GM13976 (cell line): ENCODE measurements around the gene SMAD5.

Experiments
- DNase-seq: peaks from one replicate; pipeline ENCODE4 v3.0.0; 2012; ENCODE audit warnings: low spot score
- in situ Hi-C: fragments of 300-500 bp; cut with MboI; formaldehyde crosslinking; loops from one replicate; pipeline ENCODE4 v1.12.0; 2022; ENCODE audit warnings: low sequenced_read_pairs, mixed read lengths, inconsistent platforms; ENCODE audit not compliant: unreplicated experiment
- TF ChIP-seq, protein P1 (sequence below): IDR thresholded peaks from 2 replicates; pipeline ENCODE4 v1.5.1; 2012; ENCODE audit warnings: borderline replicate concordance, mild to moderate bottlenecking; ENCODE audit not compliant: insufficient read depth; ENCODE audit errors: extremely low read depth, missing control alignments, control extremely low read depth

Gene SMAD5

DNA sequence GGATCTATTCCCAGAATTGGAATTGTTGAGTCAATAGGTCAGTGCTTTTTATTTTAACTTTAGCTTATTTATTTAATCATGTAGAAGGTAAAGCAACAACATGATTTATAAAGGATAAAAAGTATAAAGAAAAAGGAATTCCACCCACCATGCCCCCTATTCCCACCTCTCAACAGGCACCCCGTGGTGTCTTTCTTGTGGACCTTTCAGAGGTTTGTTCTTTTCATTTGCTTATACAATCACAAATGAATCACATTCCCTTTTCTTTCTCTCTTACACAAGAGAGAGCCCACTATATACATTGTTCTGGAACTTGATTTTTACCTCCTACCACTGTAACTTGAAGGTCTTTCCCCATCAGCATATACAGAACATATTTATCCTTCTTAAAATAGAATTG is 97.5 kb downstream of the SMAD5 start:
- TF ChIP-seq, protein P1, sequence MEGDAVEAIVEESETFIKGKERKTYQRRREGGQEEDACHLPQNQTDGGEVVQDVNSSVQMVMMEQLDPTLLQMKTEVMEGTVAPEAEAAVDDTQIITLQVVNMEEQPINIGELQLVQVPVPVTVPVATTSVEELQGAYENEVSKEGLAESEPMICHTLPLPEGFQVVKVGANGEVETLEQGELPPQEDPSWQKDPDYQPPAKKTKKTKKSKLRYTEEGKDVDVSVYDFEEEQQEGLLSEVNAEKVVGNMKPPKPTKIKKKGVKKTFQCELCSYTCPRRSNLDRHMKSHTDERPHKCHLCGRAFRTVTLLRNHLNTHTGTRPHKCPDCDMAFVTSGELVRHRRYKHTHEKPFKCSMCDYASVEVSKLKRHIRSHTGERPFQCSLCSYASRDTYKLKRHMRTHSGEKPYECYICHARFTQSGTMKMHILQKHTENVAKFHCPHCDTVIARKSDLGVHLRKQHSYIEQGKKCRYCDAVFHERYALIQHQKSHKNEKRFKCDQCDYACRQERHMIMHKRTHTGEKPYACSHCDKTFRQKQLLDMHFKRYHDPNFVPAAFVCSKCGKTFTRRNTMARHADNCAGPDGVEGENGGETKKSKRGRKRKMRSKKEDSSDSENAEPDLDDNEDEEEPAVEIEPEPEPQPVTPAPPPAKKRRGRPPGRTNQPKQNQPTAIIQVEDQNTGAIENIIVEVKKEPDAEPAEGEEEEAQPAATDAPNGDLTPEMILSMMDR, result no peak
- in situ Hi-C loops, result no loop called here
- no peak for DNase-seq

GRCh38 chr5:136232316-136232715 is 99.7 kb downstream of the SMAD5 start:
- in situ Hi-C loops, result no loop called here
- TF ChIP-seq, protein P1, result no peak
- no peak for DNase-seq
